Endodermal cell (in vitro differentiated cells): Measurements from ENCODE around the gene IGSF5. TPM values are rescaled to one million over a fixed set of nuclear protein-coding genes. Genes with fewer than 3 reads are reported as not detected.

Experiments
- DNase-seq: peaks from one replicate; pipeline ENCODE4 v3.0.0-alpha.2; 2017
- H3K27ac ChIP-seq: 2 replicates; pipeline ENCODE4 v1.5.1; 2013; ENCODE audit warnings: mild to moderate bottlenecking, low read depth, low read length, moderate library complexity
- H3K27me3 ChIP-seq: 2 replicates; pipeline ENCODE4 v1.6.1; 2013; ENCODE audit warnings: mild to moderate bottlenecking, low read length, moderate library complexity; ENCODE audit not compliant: insufficient read depth, control insufficient read depth, poor library complexity, severe bottlenecking
- H3K36me3 ChIP-seq: 2 replicates; pipeline ENCODE4 v1.7.0; 2013; ENCODE audit warnings: mild to moderate bottlenecking, low read length, moderate library complexity; ENCODE audit not compliant: control insufficient read depth, insufficient read depth
- H3K4me1 ChIP-seq: one replicate; pipeline ENCODE4 v1.7.0; 2013; ENCODE audit warnings: low read length; ENCODE audit not compliant: control insufficient read depth, insufficient read depth
- H3K4me3 ChIP-seq: 2 replicates; pipeline ENCODE4 v1.5.1; 2013; ENCODE audit warnings: mild to moderate bottlenecking, low read length, moderate library complexity
- H3K9ac ChIP-seq: 2 replicates; pipeline ENCODE4 v1.6.1; 2013; ENCODE audit warnings: mild to moderate bottlenecking, low read length, moderate library complexity; ENCODE audit not compliant: poor library complexity, severe bottlenecking; ENCODE audit errors: extremely low read depth
- H3K9me3 ChIP-seq: 2 replicates; pipeline ENCODE4 v1.6.1; 2013; ENCODE audit warnings: mild to moderate bottlenecking, low read length, moderate library complexity; ENCODE audit not compliant: control insufficient read depth
- H3K27ac Mint-ChIP-seq: 2 replicates; pipeline ENCODE4 v1.8.0; 2020; ENCODE audit warnings: mixed read lengths
- H3K27me3 Mint-ChIP-seq: 2 replicates; pipeline ENCODE4 v1.8.0; 2021; ENCODE audit warnings: mild to moderate bottlenecking, mixed read lengths; ENCODE audit not compliant: insufficient read depth
- H3K36me3 Mint-ChIP-seq: 2 replicates; pipeline ENCODE4 v1.8.0; 2020; ENCODE audit warnings: low read depth, mixed read lengths
- H3K4me1 Mint-ChIP-seq: 2 replicates; pipeline ENCODE4 v1.8.0; 2020; ENCODE audit warnings: mixed read lengths
- H3K4me3 Mint-ChIP-seq: 2 replicates; pipeline ENCODE4 v1.8.0; 2020; ENCODE audit warnings: mild to moderate bottlenecking, moderate library complexity, mixed read lengths
- H3K9me3 Mint-ChIP-seq: 2 replicates; pipeline ENCODE4 v1.8.0; 2020; ENCODE audit warnings: mild to moderate bottlenecking, mixed read lengths
- WGBS, 2 experiments: methylation state at CpG; one replicate each; pipeline versions ENCODE4 v1.1.5 to v1.1.7; 2013; ENCODE audit warnings: missing lambda C conversion rate in 2 of 2, mixed read lengths in 1 of 2; ENCODE audit not compliant: insufficient coverage in 1 of 2, insufficient read length in 1 of 2; 5-methylcytosine and 5-hydroxymethylcytosine counted together
- total RNA-seq, 2 donors: library from RNA; stranded (reverse); fragmentation: NEBNext Ultra II Directional in 1 of 2; extraction: Animal tissue kit (Norgen Biotek cat#: 25700) in 1 of 2; gene quantifications; 2 replicates in 1 of 2; 3 replicates in 1 of 2; pipeline ENCODE4 v1.2.1, GENCODE V29; 2021
- TF ChIP-seq, protein P1 (sequence below): fragments of 200-600 bp; sonication (generic); conservative IDR thresholded peaks from 2 replicates; pipeline ENCODE4 v1.5.0; 2021; ENCODE audit warnings: antibody characterized with exemption, mild to moderate bottlenecking

IGSF5 gene
- total RNA-seq, 2 donors from 2014 or later = 0.77 to 0.81 TPM

DNA sequence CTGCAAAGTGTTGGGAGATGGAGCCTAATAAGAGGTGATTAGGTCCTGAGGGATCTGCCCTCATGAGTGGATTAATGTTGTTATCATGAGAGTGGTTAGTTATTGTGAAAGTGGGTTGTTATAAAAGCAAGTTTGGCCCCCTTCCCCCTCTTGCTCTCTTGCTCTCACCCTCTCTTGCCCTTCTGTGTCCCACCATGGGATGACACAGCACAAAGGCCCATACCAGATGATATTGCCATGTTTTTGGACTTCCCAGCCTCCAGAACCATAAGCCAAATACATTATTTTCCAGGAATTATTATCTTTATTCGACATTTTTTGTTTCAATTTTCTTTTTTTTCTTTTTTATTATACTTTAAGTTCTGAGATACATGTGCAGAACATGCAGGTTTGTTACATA lies 41.4 kb upstream of the IGSF5 start:
- no peak overlapping the region for H3K9ac ChIP-seq
- WGBS, 2 experiments = 80% methylated on average over 1 of the region's 1 CpG; no CpG with 5 or more reads in 1 of the 2 experiments
- no peaks in the 10 kb centered on the region for H3K36me3 ChIP-seq
- no peak overlapping the region for H3K27ac ChIP-seq
- no peak for DNase-seq
- peaks cover 26% of the 10 kb centered on the region for H3K9me3 ChIP-seq
- H3K4me3 ChIP-seq = no peak overlapping the region
- no peaks in the 10 kb centered on the region for H3K27me3 ChIP-seq
- Mint-ChIP-seq H3K27me3 (peaks cover 3% of the 10 kb centered on the region), H3K9me3 (peaks cover 22% of the 10 kb centered on the region), H3K4me3 (no peak overlapping the region), H3K4me1 (peaks cover 9% of the 10 kb centered on the region), H3K36me3 (peaks cover 2% of the 10 kb centered on the region), H3K27ac (no peak overlapping the region)
- peaks cover 10% of the 10 kb centered on the region for H3K4me1 ChIP-seq
- TF ChIP-seq, protein P1, sequence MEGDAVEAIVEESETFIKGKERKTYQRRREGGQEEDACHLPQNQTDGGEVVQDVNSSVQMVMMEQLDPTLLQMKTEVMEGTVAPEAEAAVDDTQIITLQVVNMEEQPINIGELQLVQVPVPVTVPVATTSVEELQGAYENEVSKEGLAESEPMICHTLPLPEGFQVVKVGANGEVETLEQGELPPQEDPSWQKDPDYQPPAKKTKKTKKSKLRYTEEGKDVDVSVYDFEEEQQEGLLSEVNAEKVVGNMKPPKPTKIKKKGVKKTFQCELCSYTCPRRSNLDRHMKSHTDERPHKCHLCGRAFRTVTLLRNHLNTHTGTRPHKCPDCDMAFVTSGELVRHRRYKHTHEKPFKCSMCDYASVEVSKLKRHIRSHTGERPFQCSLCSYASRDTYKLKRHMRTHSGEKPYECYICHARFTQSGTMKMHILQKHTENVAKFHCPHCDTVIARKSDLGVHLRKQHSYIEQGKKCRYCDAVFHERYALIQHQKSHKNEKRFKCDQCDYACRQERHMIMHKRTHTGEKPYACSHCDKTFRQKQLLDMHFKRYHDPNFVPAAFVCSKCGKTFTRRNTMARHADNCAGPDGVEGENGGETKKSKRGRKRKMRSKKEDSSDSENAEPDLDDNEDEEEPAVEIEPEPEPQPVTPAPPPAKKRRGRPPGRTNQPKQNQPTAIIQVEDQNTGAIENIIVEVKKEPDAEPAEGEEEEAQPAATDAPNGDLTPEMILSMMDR = no peak

DNA sequence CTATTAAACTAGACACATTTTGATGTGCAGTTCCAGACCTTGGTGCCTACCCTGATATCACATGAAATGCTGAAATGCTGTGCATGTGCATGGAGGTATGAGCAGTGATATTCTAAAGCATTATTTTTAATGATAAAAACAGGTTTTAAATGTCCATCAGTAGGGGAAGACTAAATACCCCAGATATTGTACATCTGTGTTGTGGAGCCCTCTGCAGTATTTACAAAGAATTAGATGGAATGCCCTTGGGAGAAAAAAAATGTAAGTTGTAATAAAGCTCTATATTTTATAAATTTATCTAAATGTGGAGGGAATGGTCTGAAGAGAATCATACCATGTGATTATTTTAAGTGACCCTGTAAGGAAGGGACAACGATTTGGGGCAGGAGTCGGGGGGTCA lies 39.1 kb upstream of the IGSF5 start:
- Histone ChIP-seq H3K27ac (no peak overlapping the region), H3K4me1 (peaks cover 10% of the 10 kb centered on the region), H3K36me3 (no peaks in the 10 kb centered on the region), H3K9me3 (peaks cover 26% of the 10 kb centered on the region), H3K27me3 (no peaks in the 10 kb centered on the region), H3K4me3 (no peak overlapping the region), H3K9ac (no peak overlapping the region)
- Mint-ChIP-seq H3K4me3 (no peak overlapping the region), H3K9me3 (peaks cover 22% of the 10 kb centered on the region), H3K4me1 (peaks cover 12% of the 10 kb centered on the region), H3K27me3 (no peaks in the 10 kb centered on the region), H3K27ac (no peak overlapping the region), H3K36me3 (peaks cover 2% of the 10 kb centered on the region)
- TF ChIP-seq, protein P1 = no peak
- 75 to 96% methylated on average over 2 of the region's 2 CpGs for WGBS, 2 experiments
- no peak for DNase-seq

DNA sequence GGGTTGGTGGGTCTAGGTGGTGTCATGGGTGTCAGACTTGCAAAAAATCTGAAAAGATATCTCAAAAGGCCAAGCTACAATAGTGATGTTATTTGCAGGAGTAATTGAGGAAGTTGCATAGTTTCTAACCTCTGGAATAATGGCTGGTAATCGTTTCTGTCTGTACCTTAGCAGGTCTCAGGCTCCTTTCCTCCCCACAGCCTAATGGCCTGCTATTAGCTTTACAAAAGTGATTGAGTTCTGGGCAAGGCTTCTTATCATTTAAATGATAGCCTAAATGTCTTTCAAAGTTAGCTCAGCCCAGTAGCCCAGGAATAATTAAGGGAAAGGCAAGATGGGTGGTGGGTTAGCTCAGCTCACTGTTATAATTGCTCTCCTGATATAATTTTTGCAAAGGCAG lies 37.7 kb upstream of the IGSF5 start:
- Mint-ChIP-seq H3K4me3 (no peak overlapping the region), H3K36me3 (peaks cover 2% of the 10 kb centered on the region), H3K27ac (peak overlapping the region; percentile 39), H3K4me1 (peaks cover 12% of the 10 kb centered on the region), H3K27me3 (peaks cover 1% of the 10 kb centered on the region), H3K9me3 (peaks cover 22% of the 10 kb centered on the region)
- Histone ChIP-seq H3K27ac (no peak overlapping the region), H3K36me3 (no peaks in the 10 kb centered on the region), H3K27me3 (no peaks in the 10 kb centered on the region), H3K4me3 (no peak overlapping the region), H3K9me3 (peaks cover 26% of the 10 kb centered on the region), H3K9ac (no peak overlapping the region), H3K4me1 (peaks cover 6% of the 10 kb centered on the region)
- DNase-seq = peak; percentile 51
- 40 to 47% methylated on average over 1 of the region's 1 CpG for WGBS, 2 experiments
- TF ChIP-seq, protein P1 = no peak
